ENCODE results near the gene PPIH.

DNA sequence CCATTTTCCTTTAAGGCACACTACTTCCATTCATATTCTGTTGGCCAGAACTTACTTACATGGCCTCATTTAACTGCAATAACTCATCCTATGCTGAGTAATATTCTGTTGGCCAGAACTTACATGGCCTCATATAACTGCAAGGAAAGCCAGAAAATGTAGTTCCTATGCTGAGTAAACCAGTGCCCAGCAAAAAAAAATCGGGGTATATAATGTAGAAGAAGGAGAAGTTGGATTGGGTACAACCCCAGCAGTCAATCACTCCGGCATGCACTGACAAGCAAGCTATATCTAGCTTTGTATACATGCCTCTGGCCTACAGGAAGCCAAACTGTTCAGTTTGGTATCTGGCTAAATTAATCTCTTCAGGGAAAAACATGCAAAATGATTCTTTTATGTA is 39.4 kb upstream of the PPIH start:
- TF ChIP-seq EP300 (conservative IDR thresholded peaks at IDR 0.05; ENCODE audit: poor library complexity, severe bottlenecking) (no peak), POLR2AphosphoS5 (IDR thresholded peaks at IDR 0.05) (no peak)

Measured in neural cell (in vitro differentiated cells).